H9 (cell line): ENCODE results near the gene SLC25A11. TPM values are rescaled to one million over a fixed set of nuclear protein-coding genes. Genes with fewer than 3 reads are reported as not detected.

Experiments used
- DNase-seq: peaks from one replicate; pipeline ENCODE4 v3.0.0-alpha.2; 2017
- H2AFZ ChIP-seq: one replicate; pipeline ENCODE4 v1.6.1; 2013; ENCODE audit warnings: mild to moderate bottlenecking, low read length, control low read depth, moderate library complexity
- H2AK5ac ChIP-seq: 2 replicates; pipeline ENCODE4 v1.6.1; 2013; ENCODE audit warnings: low read length, control low read depth, mixed read lengths; ENCODE audit not compliant: insufficient read length
- H2BK120ac ChIP-seq: one replicate; pipeline ENCODE4 v1.6.1; 2013; ENCODE audit warnings: low read depth, mild to moderate bottlenecking, low read length, control low read depth, inconsistent platforms; ENCODE audit not compliant: poor library complexity, severe bottlenecking
- H2BK12ac ChIP-seq: 2 replicates; pipeline ENCODE4 v1.6.1; 2013; ENCODE audit warnings: low read length, control low read depth, mixed read lengths, low read depth; ENCODE audit not compliant: insufficient read length
- H2BK15ac ChIP-seq: 2 replicates; pipeline ENCODE4 v1.6.1; 2013; ENCODE audit warnings: low read depth, low read length, control low read depth
- H2BK20ac ChIP-seq: one replicate; pipeline ENCODE4 v1.6.1; 2013; ENCODE audit warnings: low read depth, mild to moderate bottlenecking, low read length, control low read depth, inconsistent platforms; ENCODE audit not compliant: poor library complexity, severe bottlenecking
- H2BK5ac ChIP-seq: 2 replicates; pipeline ENCODE4 v1.6.1; 2013; ENCODE audit warnings: low read length, control low read depth, mixed read lengths; ENCODE audit not compliant: insufficient read length
- H3K14ac ChIP-seq: 2 replicates; pipeline ENCODE4 v1.6.1; 2013; ENCODE audit warnings: low read length, control low read depth; ENCODE audit not compliant: insufficient read depth
- H3K18ac ChIP-seq: 2 replicates; pipeline ENCODE4 v1.6.1; 2013; ENCODE audit warnings: low read depth, mild to moderate bottlenecking, mixed read lengths, low read length, control low read depth; ENCODE audit not compliant: insufficient read length
- H3K23ac ChIP-seq: 2 replicates; pipeline ENCODE4 v1.6.1; 2013; ENCODE audit warnings: low read length, control low read depth, mixed read lengths, low read depth; ENCODE audit not compliant: insufficient read length
- H3K23me2 ChIP-seq: 2 replicates; pipeline ENCODE4 v1.6.1; 2013; ENCODE audit warnings: low read depth, mild to moderate bottlenecking, mixed read lengths, low read length, control low read depth; ENCODE audit not compliant: insufficient read length, poor library complexity, severe bottlenecking
- H3K27ac ChIP-seq: 2 replicates; pipeline ENCODE4 v1.5.1; 2013; ENCODE audit warnings: low read length, control low read depth, mixed read lengths, low read depth; ENCODE audit not compliant: insufficient read length
- H3K27me3 ChIP-seq: 2 replicates; pipeline ENCODE4 v1.6.1; 2013; ENCODE audit warnings: low read length, control low read depth, inconsistent platforms; ENCODE audit not compliant: insufficient read depth
- H3K4ac ChIP-seq: 2 replicates; pipeline ENCODE4 v1.6.1; 2013; ENCODE audit warnings: low read depth, mild to moderate bottlenecking, control low read depth, inconsistent platforms, low read length, moderate library complexity
- H3K4me1 ChIP-seq: 2 replicates; pipeline ENCODE4 v1.6.1; 2013; ENCODE audit warnings: low read length, control low read depth, inconsistent platforms; ENCODE audit not compliant: insufficient read depth
- H3K4me2 ChIP-seq: 2 replicates; pipeline ENCODE4 v1.6.1; 2013; ENCODE audit warnings: low read length, control low read depth, mixed read lengths; ENCODE audit not compliant: insufficient read length, insufficient read depth
- H3K56ac ChIP-seq: 2 replicates; pipeline ENCODE4 v1.6.1; 2013; ENCODE audit warnings: low read depth, mild to moderate bottlenecking, mixed read lengths, low read length, control low read depth; ENCODE audit not compliant: insufficient read length
- H3K79me1 ChIP-seq: 2 replicates; pipeline ENCODE4 v1.6.1; 2013; ENCODE audit warnings: low read depth, mild to moderate bottlenecking, moderate library complexity, low read length, control low read depth, inconsistent platforms; ENCODE audit not compliant: insufficient read depth, poor library complexity, severe bottlenecking
- H3K79me2 ChIP-seq: 2 replicates; pipeline ENCODE4 v1.6.1; 2013; ENCODE audit warnings: low read length, control low read depth, inconsistent platforms; ENCODE audit not compliant: insufficient read depth
- H3K9ac ChIP-seq: 2 replicates; pipeline ENCODE4 v1.6.1; 2013; ENCODE audit warnings: low read length, control low read depth, mixed read lengths; ENCODE audit not compliant: insufficient read length; ENCODE audit errors: extremely low read depth
- H3K9me3 ChIP-seq: one replicate; pipeline ENCODE4 v1.6.1; 2013; ENCODE audit warnings: low read depth, low read length, inconsistent platforms; ENCODE audit not compliant: control insufficient read depth
- H3T11ph ChIP-seq: one replicate; pipeline ENCODE4 v1.6.1; 2013; ENCODE audit warnings: mild to moderate bottlenecking, low read length, control low read depth, inconsistent platforms
- H4K20me1 ChIP-seq: one replicate; pipeline ENCODE4 v1.6.1; 2013; ENCODE audit not compliant: control insufficient read depth, insufficient read length, insufficient read depth
- H4K5ac ChIP-seq: 2 replicates; pipeline ENCODE4 v1.6.1; 2013; ENCODE audit warnings: low read depth, mild to moderate bottlenecking, mixed read lengths, low read length, control low read depth; ENCODE audit not compliant: insufficient read length
- H4K8ac ChIP-seq: replicated peaks from 2 replicates; pipeline ENCODE4 v1.6.1; 2013; ENCODE audit warnings: low read length, control low read depth, mixed read lengths, low read depth; ENCODE audit not compliant: insufficient read length
- H4K91ac ChIP-seq: 2 replicates; pipeline ENCODE4 v1.6.1; 2013; ENCODE audit warnings: low read depth, mild to moderate bottlenecking, moderate library complexity, mixed read lengths, low read length, control low read depth; ENCODE audit not compliant: insufficient read length
- H3K27ac Mint-ChIP-seq, 3 experiments: 2 replicates in 2 of 3; 3 replicates in 1 of 3; pipeline ENCODE4 v1.8.0; 2020 to 2021; ENCODE audit warnings: mixed read lengths in 3 of 3, mild to moderate bottlenecking in 1 of 3, moderate library complexity in 1 of 3
- H3K27me3 Mint-ChIP-seq: 2 replicates; pipeline ENCODE4 v1.8.0; 2021; ENCODE audit warnings: low read depth, mild to moderate bottlenecking, moderate library complexity, mixed read lengths
- H3K36me3 Mint-ChIP-seq, 3 experiments: 2 replicates in 2 of 3; 3 replicates in 1 of 3; pipeline ENCODE4 v1.8.0; 2020 to 2021; ENCODE audit warnings: low read depth in 3 of 3, mixed read lengths in 3 of 3; ENCODE audit not compliant: insufficient read depth in 1 of 3
- H3K4me1 Mint-ChIP-seq, 2 experiments: 2 replicates each; pipeline ENCODE4 v1.8.0; 2020; ENCODE audit warnings: mixed read lengths in 2 of 2
- H3K4me3 Mint-ChIP-seq, 2 experiments: 2 replicates in 1 of 2; 3 replicates in 1 of 2; pipeline ENCODE4 v1.8.0; 2020 to 2021; ENCODE audit warnings: mild to moderate bottlenecking in 2 of 2, mixed read lengths in 2 of 2, moderate library complexity in 1 of 2
- H3K9me3 Mint-ChIP-seq, 2 experiments: 2 replicates in 1 of 2; 3 replicates in 1 of 2; pipeline ENCODE4 v1.8.0; 2020; ENCODE audit warnings: mild to moderate bottlenecking in 2 of 2, mixed read lengths in 2 of 2, moderate library complexity in 1 of 2
- WGBS: extraction: QIAGEN DNeasy Blood & Tissue Kit; methylation state at CpG from one replicate; pipeline ENCODE4 v1.1.7; 2013; ENCODE audit warnings: missing lambda C conversion rate, low lambda C conversion rate, mixed read lengths; ENCODE audit not compliant: insufficient read length; ENCODE audit errors: extremely low coverage; 5-methylcytosine and 5-hydroxymethylcytosine counted together
- total RNA-seq: library from RNA; stranded (reverse); gene quantifications from 2 replicates; pipeline ENCODE4 v1.2.1, GENCODE V29; 2021
- TF ChIP-seq, protein P1 (sequence below): fragments of 200-600 bp; sonication (generic); conservative IDR thresholded peaks from 3 replicates; pipeline ENCODE4 v1.8.0; 2021; ENCODE audit warnings: antibody characterized with exemption, mild to moderate bottlenecking

The SLC25A11 gene
- total RNA-seq, 1 experiment from 2014 or later: 74.9 TPM

DNA sequence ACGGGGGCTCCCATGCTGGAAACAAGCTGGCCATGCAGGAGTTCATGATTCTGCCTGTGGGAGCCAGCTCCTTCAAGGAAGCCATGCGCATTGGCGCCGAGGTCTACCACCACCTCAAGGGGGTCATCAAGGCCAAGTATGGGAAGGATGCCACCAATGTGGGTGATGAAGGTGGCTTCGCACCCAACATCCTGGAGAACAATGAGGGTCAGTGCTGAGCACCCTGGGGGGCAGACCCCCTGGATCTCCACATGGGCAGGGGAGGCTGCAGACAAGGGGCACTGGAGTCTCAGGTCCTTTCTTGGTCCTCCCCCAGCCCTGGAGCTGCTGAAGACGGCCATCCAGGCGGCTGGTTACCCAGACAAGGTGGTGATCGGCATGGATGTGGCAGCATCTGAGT is 15.2 kb upstream of the SLC25A11 start:
- no peaks in the 10 kb centered on the region for H4K20me1 ChIP-seq
- H3K9me3 ChIP-seq: no peaks in the 10 kb centered on the region
- H2BK5ac ChIP-seq: no peak overlapping the region
- no peak overlapping the region for H2AFZ ChIP-seq
- no peak overlapping the region for H2BK20ac ChIP-seq
- peaks cover 4% of the 10 kb centered on the region; the same call in 1 of the 2 replicates for H3K4me1 ChIP-seq
- no peak overlapping the region for H3K9ac ChIP-seq
- peaks cover 8 to 19% (median 15%) of the 10 kb centered on the region in 3 experiments; a peak in 6 of 7 replicates for H3K36me3 Mint-ChIP-seq
- H2BK120ac ChIP-seq: no peak overlapping the region
- no peak overlapping the region for H3T11ph ChIP-seq
- no peaks in the 10 kb centered on the region for H3K79me1 ChIP-seq
- no peak overlapping the region for H4K91ac ChIP-seq
- no peak overlapping the region for H4K8ac ChIP-seq
- DNase-seq: no peak
- no peak overlapping the region for H3K4me3 Mint-ChIP-seq
- H3K18ac ChIP-seq: no peak overlapping the region
- H3K4me2 ChIP-seq: no peak overlapping the region
- no peak overlapping the region for H3K27ac Mint-ChIP-seq
- no peak overlapping the region for H2BK12ac ChIP-seq
- H2AK5ac ChIP-seq: no peak overlapping the region
- H3K27me3 ChIP-seq: no peaks in the 10 kb centered on the region
- H3K4ac ChIP-seq: no peak overlapping the region
- no peaks in the 10 kb centered on the region; the same call in 1 of the 2 replicates for H3K27me3 Mint-ChIP-seq
- TF ChIP-seq, protein P1, sequence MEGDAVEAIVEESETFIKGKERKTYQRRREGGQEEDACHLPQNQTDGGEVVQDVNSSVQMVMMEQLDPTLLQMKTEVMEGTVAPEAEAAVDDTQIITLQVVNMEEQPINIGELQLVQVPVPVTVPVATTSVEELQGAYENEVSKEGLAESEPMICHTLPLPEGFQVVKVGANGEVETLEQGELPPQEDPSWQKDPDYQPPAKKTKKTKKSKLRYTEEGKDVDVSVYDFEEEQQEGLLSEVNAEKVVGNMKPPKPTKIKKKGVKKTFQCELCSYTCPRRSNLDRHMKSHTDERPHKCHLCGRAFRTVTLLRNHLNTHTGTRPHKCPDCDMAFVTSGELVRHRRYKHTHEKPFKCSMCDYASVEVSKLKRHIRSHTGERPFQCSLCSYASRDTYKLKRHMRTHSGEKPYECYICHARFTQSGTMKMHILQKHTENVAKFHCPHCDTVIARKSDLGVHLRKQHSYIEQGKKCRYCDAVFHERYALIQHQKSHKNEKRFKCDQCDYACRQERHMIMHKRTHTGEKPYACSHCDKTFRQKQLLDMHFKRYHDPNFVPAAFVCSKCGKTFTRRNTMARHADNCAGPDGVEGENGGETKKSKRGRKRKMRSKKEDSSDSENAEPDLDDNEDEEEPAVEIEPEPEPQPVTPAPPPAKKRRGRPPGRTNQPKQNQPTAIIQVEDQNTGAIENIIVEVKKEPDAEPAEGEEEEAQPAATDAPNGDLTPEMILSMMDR: no peak
- H4K5ac ChIP-seq: no peak overlapping the region
- no peak overlapping the region for H3K23ac ChIP-seq
- no peaks in the 10 kb centered on the region for H3K9me3 Mint-ChIP-seq
- peaks cover 34 to 36% of the 10 kb centered on the region in 2 experiments for H3K4me1 Mint-ChIP-seq
- H3K23me2 ChIP-seq: peaks cover 12% of the 10 kb centered on the region
- H3K27ac ChIP-seq: no peak overlapping the region
- H2BK15ac ChIP-seq: no peak overlapping the region
- no peaks in the 10 kb centered on the region; the same call in 1 of the 2 replicates for H3K79me2 ChIP-seq
- no peak overlapping the region for H3K14ac ChIP-seq
- WGBS: no CpG with 5 or more reads among the region's 8 CpGs
- no peak overlapping the region for H3K56ac ChIP-seq
